Measurements from ENCODE around the gene FGF10.

FGF10 gene

DNA sequence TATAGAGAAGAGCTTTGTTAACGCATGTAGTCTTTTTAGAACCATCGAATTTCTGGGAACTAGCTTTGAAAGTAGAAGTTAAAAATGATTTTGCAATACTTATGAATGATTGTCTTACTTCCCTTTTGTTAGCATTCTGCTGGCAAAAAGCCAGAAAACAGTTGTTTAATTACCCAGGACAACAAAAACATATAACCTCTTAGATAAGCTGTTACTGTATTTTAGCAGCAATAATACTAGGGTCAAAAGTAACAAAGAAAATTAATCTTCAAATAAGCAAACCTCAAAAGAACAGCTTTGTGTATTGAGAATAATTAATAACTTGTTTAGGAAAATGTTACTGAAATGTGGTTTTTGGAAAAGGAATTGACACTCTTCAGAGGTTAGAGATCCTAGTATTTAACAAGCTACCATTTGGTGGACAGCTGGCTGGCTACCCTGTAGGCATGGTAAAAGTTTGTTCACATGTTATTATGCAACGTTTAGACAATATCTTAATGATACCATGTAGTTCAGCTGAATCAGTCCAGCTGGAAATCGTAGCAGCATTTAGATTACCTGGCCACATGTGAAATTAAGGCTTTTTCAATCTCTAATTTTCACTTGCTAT, 3.8 kb downstream of the FGF10 start:
- TF ChIP-seq, protein P1, sequence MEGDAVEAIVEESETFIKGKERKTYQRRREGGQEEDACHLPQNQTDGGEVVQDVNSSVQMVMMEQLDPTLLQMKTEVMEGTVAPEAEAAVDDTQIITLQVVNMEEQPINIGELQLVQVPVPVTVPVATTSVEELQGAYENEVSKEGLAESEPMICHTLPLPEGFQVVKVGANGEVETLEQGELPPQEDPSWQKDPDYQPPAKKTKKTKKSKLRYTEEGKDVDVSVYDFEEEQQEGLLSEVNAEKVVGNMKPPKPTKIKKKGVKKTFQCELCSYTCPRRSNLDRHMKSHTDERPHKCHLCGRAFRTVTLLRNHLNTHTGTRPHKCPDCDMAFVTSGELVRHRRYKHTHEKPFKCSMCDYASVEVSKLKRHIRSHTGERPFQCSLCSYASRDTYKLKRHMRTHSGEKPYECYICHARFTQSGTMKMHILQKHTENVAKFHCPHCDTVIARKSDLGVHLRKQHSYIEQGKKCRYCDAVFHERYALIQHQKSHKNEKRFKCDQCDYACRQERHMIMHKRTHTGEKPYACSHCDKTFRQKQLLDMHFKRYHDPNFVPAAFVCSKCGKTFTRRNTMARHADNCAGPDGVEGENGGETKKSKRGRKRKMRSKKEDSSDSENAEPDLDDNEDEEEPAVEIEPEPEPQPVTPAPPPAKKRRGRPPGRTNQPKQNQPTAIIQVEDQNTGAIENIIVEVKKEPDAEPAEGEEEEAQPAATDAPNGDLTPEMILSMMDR (IDR thresholded peaks at IDR 0.05; ENCODE audit: extremely low read depth, insufficient read depth, missing control alignments), result no peak
- in situ Hi-C loops (cut with MboI; ENCODE audit: low pct_unique_long_range_greater_than_20kb, low sequenced_read_pairs, unreplicated experiment), result no loop called here
- no peak for DNase-seq (ENCODE audit: low spot score)

DNA sequence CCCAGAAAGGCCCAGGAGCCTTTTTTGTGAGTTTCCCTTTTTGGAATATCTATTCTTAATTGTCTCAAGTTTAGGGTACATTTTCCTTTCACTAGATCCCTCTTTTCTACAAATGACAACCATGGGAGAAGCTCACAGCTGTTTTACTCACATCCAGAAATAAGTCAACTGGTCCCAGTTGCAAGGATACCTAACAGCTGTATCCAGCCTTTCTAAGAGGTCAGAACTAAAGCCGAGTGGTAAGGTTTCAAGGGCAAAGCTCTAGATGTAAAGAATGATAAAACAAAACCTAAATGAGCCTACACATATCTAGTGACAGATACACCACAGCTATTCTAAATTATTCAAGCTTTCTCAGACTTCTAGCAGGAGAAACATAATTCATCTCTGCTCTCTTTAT, 4.4 kb downstream of the FGF10 start:
- in situ Hi-C loops (cut with MboI; ENCODE audit: low pct_unique_long_range_greater_than_20kb, low sequenced_read_pairs, unreplicated experiment), result no loop called here
- TF ChIP-seq, protein P1 (IDR thresholded peaks at IDR 0.05; ENCODE audit: extremely low read depth, insufficient read depth, missing control alignments), result no peak
- DNase-seq (ENCODE audit: low spot score), result no peak

DNA sequence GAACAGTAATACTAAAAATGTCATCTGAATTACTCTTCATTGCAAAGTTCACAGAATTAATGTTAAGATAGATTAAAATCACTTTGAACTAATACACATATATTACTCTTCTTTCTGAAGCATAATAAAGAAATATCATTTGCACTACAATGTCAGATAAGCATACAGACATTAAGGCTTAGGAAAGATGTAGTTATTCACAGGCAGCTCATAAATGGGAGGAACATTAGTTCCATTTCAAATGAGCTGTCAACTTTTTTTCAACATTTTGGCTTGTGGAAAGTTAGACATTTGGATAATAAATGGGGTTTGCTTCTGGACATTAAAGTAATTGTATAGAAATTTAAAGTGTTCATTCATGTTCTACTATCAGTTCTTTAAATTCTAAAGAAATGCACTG, 6.3 kb downstream of the FGF10 start:
- DNase-seq (ENCODE audit: low spot score), result no peak
- in situ Hi-C loops (cut with MboI; ENCODE audit: low pct_unique_long_range_greater_than_20kb, low sequenced_read_pairs, unreplicated experiment), result no loop called here
- TF ChIP-seq, protein P1 (IDR thresholded peaks at IDR 0.05; ENCODE audit: extremely low read depth, insufficient read depth, missing control alignments), result no peak

DNA sequence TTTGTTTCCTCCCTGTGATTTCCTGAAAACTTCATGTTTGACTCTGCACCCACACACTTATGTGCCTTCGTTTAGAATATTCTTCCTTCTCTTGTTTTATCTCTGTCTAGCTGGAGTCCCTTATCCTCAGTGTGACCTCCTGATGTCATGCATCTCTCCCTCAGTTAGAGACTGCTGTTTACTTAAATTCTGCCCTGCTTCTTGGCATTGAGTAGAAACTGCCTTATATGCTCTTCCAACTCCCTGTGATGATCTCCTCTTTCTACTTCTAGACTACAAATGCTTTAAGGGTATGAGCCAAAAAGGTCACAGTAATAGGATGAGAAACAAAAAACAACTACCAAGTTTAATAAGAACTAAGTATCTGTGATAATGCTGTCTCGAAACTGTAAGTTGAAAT, 12.2 kb downstream of the FGF10 start:
- in situ Hi-C loops (cut with MboI; ENCODE audit: low pct_unique_long_range_greater_than_20kb, low sequenced_read_pairs, unreplicated experiment), result no loop called here
- no peak for DNase-seq (ENCODE audit: low spot score)
- TF ChIP-seq, protein P1 (IDR thresholded peaks at IDR 0.05; ENCODE audit: extremely low read depth, insufficient read depth, missing control alignments), result no peak

DNA sequence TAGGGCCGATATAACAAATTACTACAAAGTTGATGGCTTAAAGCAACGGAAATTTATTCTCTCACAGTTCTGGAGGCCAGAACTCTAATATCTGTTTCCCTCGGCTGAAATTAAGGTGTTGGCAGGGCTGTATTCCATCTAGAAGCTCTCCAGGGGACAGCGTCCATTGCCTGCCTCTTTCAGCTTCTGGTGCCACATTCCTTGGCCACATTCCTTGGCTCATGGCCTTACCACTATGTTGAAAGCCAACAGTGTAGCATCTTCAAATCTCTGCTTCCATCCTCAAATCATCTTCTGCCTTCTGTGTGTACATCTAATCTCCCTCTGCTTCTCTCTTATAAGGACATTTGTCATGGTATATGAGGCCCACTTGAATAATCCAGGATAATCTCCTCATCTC, 17.2 kb downstream of the FGF10 start:
- in situ Hi-C loops (cut with MboI; ENCODE audit: low pct_unique_long_range_greater_than_20kb, low sequenced_read_pairs, unreplicated experiment), result no loop called here
- TF ChIP-seq, protein P1 (IDR thresholded peaks at IDR 0.05; ENCODE audit: extremely low read depth, insufficient read depth, missing control alignments), result no peak
- no peak for DNase-seq (ENCODE audit: low spot score)

DNA sequence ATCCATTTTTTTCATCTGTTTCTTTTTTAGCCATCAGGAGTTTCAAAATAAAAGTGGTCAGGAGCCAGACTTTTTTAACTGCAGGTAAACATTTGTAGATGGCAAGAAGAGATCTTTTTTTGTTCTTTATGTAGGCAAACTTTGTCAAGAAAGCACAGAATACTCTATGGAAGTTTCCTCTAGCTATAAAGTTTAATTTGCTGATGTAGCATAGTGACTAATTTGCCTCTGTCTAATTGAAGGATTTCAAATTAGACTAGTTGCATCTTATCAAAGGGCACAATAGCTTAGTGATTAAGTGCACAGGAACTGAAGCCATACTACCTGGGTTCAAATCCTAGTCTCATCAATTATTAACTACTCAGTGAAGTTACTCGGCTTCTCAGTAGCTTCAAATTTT, 22.0 kb downstream of the FGF10 start:
- TF ChIP-seq, protein P1 (IDR thresholded peaks at IDR 0.05; ENCODE audit: extremely low read depth, insufficient read depth, missing control alignments), result no peak
- in situ Hi-C loops (cut with MboI; ENCODE audit: low pct_unique_long_range_greater_than_20kb, low sequenced_read_pairs, unreplicated experiment), result no loop called here
- no peak for DNase-seq (ENCODE audit: low spot score)

DNA sequence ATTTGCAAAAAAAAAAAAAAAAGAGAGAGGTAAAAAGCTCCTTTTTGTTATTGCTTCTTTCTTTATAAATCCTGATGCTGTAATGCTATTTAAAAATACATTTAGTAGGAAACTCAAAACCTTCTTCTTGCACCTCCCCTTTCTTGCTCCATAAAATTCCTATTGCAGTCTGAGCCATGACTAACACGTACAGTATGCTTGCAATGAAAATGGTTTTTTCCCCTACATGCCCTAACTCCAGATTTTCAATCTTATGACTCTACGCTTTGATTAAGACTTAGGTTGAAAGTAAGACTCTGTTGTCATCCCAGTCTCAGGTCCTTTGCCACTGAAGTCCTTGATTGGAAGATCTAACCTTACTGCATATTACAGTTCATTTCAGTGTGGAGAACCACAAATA, 23.9 kb downstream of the FGF10 start:
- DNase-seq (ENCODE audit: low spot score), result no peak
- TF ChIP-seq, protein P1 (IDR thresholded peaks at IDR 0.05; ENCODE audit: extremely low read depth, insufficient read depth, missing control alignments), result no peak
- in situ Hi-C loops (cut with MboI; ENCODE audit: low pct_unique_long_range_greater_than_20kb, low sequenced_read_pairs, unreplicated experiment), result no loop called here
